K562 (cell line): ENCODE measurements around the gene CHD5. TPM values are rescaled to one million over a fixed set of nuclear protein-coding genes. Genes with fewer than 3 reads are reported as not detected.

Source experiments
- ARID4B ChIP-seq: sonication (generic); formaldehyde crosslinking; IDR thresholded peaks from 2 replicates; pipeline ENCODE4 v1.8.0; 2022; ENCODE audit warnings: mild to moderate bottlenecking, missing genetic modification reagents
- HDAC8 ChIP-seq: fragments of 450-650 bp; IDR thresholded peaks from 2 replicates; pipeline ENCODE4 v1.6.1; 2016; ENCODE audit warnings: mild to moderate bottlenecking, missing genetic modification characterization, moderate library complexity, missing compliant biosample characterization
- LARP7 ChIP-seq: fragments of 450-650 bp; IDR thresholded peaks from 2 replicates; pipeline ENCODE4 v1.6.1; 2016
- POLR3G ChIP-seq: IDR thresholded peaks from 2 replicates; pipeline ENCODE4 v1.6.1; 2011; ENCODE audit not compliant: insufficient read length, insufficient replicate concordance; ENCODE audit errors: extremely low read depth
- PTRF ChIP-seq: fragments of 450-650 bp; IDR thresholded peaks from 2 replicates; pipeline ENCODE4 v1.6.1; 2016; ENCODE audit warnings: mild to moderate bottlenecking, missing genetic modification characterization, missing compliant biosample characterization
- TCFL5 ChIP-seq: fragments of 250-450 bp; sonication (Bioruptor Pico); conservative IDR thresholded peaks from 2 replicates; pipeline ENCODE4 v1.6.1; 2021; ENCODE audit warnings: mild to moderate bottlenecking, moderate library complexity, matching md5 sums
- TEAD1 ChIP-seq, 2 experiments: fragments of 450-650 bp in 1 of 2; sonication (generic) in 1 of 2; formaldehyde crosslinking; IDR thresholded peaks; 2 replicates each; pipeline versions ENCODE4 v1.4.0 to v1.8.0; 2020 to 2022; ENCODE audit warnings: mild to moderate bottlenecking in 2 of 2, missing genetic modification reagents in 1 of 2
- ZFP1 ChIP-seq: fragments of 450-650 bp; formaldehyde crosslinking; IDR thresholded peaks from 2 replicates; pipeline ENCODE4 v1.4.0; 2020; ENCODE audit warnings: mild to moderate bottlenecking, mixed read lengths
- ZNF449 ChIP-seq: fragments of 250-450 bp; sonication (Bioruptor Pico); IDR thresholded peaks from 2 replicates; pipeline ENCODE4 v1.8.0; 2022; ENCODE audit warnings: moderate library complexity, mild to moderate bottlenecking, inconsistent platforms
- polyA plus RNA-seq, 8 experiments: library from polyadenylated mRNA; depleted of rRNA in 4 of 8; stranded (reverse) in 5 of 8; unstranded in 3 of 8; fragments of >200 nt; fragmentation: Nextera tagmentation in 2 of 8; fragmentation: Illumina TruSeq in 1 of 8; extraction: Ambion mirVana in 2 of 8; extraction: Trizol in 1 of 8; gene quantifications; 2 replicates each; pipeline versions ENCODE4 v1.2.1 to v1.2.3, GENCODE V29; 2011 to 2014; ENCODE audit warnings: inconsistent platforms in 1 of 8, missing spikeins in 1 of 8
- total RNA-seq, 7 experiments: library from RNA; depleted of rRNA in 6 of 7; stranded (reverse); fragments of >200 nt in 6 of 7; fragmentation: Illumina TruSeq in 2 of 7; extraction: Trizol in 2 of 7; gene quantifications; 2 replicates each; pipeline versions ENCODE4 v1.2.1 to v1.2.3, GENCODE V29; 2011 to 2021; ENCODE audit warnings: low replicate concordance in 1 of 7
- TF ChIP-seq, protein P1 (sequence below): fragments of 450-650 bp; IDR thresholded peaks from 2 replicates; pipeline ENCODE4 v1.6.1; 2016; ENCODE audit warnings: low read depth
- TF ChIP-seq, protein P2 (sequence below): sonication (generic); formaldehyde crosslinking; IDR thresholded peaks from 2 replicates; pipeline ENCODE4 v1.8.0; 2022; ENCODE audit warnings: mild to moderate bottlenecking, low read depth, missing genetic modification reagents

Gene CHD5
- total and polyA plus RNA-seq, 9 of the 15 experiments (the other 6 are each of a cell fraction or from before 2014, with no cell fraction given): 0.03 to 0.52 (median 0.11) TPM; not detected in 2

- TF ChIP-seq TEAD1 (CRISPR knock-in tag; IDR thresholded peaks at IDR 0.05) (0 out of 4 replicates have a peak, but pooled peaks of 1 of the 2 experiments have one; percentile 37), ARID4B (CRISPR knock-in tag) (0 out of 2 replicates have a peak, but pooled peaks have one; percentile 35), POLR3G (no peak), ZFP1 (CRISPR knock-in tag) (no peak), PTRF (tag) (no peak), LARP7 (no peak), ZNF449 (no peak), HDAC8 (tag) (no peak), TCFL5 (CRISPR knock-in tag) (no peak)
- TF ChIP-seq, protein P1, sequence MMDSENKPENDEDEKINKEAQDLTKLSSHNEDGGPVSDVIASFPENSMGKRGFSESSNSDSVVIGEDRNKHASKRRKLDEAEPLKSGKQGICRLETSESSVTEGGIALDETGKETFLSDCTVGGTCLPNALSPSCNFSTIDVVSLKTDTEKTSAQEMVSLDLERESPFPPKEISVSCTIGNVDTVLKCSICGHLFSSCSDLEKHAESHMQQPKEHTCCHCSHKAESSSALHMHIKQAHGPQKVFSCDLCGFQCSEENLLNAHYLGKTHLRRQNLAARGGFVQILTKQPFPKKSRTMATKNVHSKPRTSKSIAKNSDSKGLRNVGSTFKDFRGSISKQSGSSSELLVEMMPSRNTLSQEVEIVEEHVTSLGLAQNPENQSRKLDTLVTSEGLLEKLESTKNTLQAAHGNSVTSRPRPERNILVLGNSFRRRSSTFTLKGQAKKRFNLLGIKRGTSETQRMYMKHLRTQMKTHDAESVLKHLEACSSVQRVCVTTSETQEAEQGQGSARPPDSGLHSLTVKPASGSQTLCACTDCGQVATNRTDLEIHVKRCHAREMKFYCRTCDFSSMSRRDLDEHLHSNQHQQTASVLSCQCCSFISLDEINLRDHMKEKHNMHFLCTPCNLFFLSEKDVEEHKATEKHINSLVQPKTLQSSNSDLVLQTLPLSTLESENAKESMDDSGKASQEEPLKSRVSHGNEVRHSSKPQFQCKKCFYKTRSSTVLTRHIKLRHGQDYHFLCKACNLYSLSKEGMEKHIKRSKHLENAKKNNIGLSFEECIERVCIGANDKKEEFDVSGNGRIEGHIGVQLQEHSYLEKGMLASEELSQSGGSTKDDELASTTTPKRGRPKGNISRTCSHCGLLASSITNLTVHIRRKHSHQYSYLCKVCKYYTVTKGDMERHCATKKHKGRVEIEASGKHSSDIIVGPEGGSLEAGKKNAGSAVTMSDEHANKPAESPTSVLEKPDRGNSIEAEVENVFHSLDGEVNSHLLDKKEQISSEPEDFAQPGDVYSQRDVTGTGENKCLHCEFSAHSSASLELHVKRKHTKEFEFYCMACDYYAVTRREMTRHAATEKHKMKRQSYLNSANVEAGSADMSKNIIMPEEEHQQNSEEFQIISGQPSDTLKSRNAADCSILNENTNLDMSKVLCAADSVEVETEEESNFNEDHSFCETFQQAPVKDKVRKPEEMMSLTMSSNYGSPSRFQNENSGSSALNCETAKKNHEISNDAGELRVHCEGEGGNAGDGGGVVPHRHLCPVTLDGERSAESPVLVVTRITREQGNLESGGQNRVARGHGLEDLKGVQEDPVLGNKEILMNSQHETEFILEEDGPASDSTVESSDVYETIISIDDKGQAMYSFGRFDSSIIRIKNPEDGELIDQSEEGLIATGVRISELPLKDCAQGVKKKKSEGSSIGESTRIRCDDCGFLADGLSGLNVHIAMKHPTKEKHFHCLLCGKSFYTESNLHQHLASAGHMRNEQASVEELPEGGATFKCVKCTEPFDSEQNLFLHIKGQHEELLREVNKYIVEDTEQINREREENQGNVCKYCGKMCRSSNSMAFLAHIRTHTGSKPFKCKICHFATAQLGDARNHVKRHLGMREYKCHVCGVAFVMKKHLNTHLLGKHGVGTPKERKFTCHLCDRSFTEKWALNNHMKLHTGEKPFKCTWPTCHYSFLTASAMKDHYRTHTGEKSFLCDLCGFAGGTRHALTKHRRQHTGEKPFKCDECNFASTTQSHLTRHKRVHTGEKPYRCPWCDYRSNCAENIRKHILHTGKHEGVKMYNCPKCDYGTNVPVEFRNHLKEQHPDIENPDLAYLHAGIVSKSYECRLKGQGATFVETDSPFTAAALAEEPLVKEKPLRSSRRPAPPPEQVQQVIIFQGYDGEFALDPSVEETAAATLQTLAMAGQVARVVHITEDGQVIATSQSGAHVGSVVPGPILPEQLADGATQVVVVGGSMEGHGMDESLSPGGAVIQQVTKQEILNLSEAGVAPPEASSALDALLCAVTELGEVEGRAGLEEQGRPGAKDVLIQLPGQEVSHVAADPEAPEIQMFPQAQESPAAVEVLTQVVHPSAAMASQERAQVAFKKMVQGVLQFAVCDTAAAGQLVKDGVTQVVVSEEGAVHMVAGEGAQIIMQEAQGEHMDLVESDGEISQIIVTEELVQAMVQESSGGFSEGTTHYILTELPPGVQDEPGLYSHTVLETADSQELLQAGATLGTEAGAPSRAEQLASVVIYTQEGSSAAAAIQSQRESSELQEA: no peak
- TF ChIP-seq, protein P2, sequence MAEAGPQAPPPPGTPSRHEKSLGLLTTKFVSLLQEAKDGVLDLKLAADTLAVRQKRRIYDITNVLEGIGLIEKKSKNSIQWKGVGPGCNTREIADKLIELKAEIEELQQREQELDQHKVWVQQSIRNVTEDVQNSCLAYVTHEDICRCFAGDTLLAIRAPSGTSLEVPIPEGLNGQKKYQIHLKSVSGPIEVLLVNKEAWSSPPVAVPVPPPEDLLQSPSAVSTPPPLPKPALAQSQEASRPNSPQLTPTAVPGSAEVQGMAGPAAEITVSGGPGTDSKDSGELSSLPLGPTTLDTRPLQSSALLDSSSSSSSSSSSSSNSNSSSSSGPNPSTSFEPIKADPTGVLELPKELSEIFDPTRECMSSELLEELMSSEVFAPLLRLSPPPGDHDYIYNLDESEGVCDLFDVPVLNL: 0 out of 2 replicates have a peak, but pooled peaks have one; percentile 62
Observed at GRCh38 chr1:6148497-6149241, 31.5 kb downstream of the CHD5 start (continued).
